ENCODE results near the gene UBE2V1.

Gene UBE2V1

DNA sequence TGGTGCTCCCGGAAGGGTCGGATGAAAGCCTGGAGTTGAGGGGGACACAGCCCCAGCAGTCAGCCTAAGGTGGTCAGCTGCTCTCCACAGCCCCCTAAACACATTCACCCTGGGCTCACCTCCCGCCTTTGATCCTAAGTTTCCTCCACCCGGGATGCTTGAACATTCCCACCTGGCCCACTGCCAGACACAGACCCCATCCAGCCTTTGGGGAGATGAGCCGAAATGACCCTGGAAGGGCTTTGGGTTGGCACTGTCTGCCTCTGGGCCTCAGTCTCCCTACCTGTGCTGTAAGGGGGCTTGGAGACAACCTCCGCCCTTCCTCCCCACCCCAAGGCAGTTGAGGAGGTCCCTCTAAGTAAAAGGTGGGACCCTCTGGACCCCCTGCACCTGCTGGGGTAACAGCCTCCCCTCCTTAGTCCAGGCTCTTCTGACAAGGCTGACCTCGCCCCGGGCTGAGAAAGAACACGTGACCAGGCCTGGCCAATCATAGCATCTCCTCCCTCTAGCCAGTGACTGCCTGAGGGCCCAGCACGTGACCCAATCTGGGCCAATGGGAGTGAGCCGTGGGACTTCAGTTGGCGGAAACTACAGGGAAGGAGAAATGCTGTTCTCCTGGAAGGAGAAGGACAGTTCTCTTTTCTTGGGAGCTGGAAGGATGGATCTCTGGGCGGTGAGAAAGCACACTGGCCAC is 16.9 kb upstream of the UBE2V1 start:
- Histone ChIP-seq H2AFZ (ENCODE audit: low read depth) (no peak overlapping the region), H3K27ac (no peak overlapping the region), H3K36me3 (ENCODE audit: insufficient read depth) (no peaks in the 10 kb centered on the region; the same call in 1 of the 2 replicates), H3K4me1 (ENCODE audit: low read depth, poor library complexity, severe bottlenecking) (peaks cover 9% of the 10 kb centered on the region), H3K9ac (no peak overlapping the region), H3K4me2 (no peak overlapping the region), H4K20me1 (ENCODE audit: insufficient read depth) (no peaks in the 10 kb centered on the region; the same call in 1 of the 2 replicates), H3K79me2 (ENCODE audit: insufficient read depth, low read depth) (no peaks in the 10 kb centered on the region), H3K27me3 (ENCODE audit: insufficient read depth, low read depth) (no peaks in the 10 kb centered on the region), H3K4me3 (IDR thresholded peaks at IDR 0.05; ENCODE audit: insufficient read depth, low read depth, low read length) (no peak overlapping the region)
- TF ChIP-seq, protein P1, sequence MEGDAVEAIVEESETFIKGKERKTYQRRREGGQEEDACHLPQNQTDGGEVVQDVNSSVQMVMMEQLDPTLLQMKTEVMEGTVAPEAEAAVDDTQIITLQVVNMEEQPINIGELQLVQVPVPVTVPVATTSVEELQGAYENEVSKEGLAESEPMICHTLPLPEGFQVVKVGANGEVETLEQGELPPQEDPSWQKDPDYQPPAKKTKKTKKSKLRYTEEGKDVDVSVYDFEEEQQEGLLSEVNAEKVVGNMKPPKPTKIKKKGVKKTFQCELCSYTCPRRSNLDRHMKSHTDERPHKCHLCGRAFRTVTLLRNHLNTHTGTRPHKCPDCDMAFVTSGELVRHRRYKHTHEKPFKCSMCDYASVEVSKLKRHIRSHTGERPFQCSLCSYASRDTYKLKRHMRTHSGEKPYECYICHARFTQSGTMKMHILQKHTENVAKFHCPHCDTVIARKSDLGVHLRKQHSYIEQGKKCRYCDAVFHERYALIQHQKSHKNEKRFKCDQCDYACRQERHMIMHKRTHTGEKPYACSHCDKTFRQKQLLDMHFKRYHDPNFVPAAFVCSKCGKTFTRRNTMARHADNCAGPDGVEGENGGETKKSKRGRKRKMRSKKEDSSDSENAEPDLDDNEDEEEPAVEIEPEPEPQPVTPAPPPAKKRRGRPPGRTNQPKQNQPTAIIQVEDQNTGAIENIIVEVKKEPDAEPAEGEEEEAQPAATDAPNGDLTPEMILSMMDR (conservative IDR thresholded peaks at IDR 0.05; ENCODE audit: low read depth, low read length), result no peak

- H3K4me2 ChIP-seq, result no peak overlapping the region
- peaks cover 9% of the 10 kb centered on the region for H3K4me1 ChIP-seq (ENCODE audit: low read depth, poor library complexity, severe bottlenecking)
- no peaks in the 10 kb centered on the region; the same call in 1 of the 2 replicates for H4K20me1 ChIP-seq (ENCODE audit: insufficient read depth)
- no peak overlapping the region for H3K27ac ChIP-seq
- H3K36me3 ChIP-seq (ENCODE audit: insufficient read depth), result no peaks in the 10 kb centered on the region; the same call in 1 of the 2 replicates
- TF ChIP-seq, protein P1 (conservative IDR thresholded peaks at IDR 0.05; ENCODE audit: low read depth, low read length), result no peak
- H2AFZ ChIP-seq (ENCODE audit: low read depth), result no peak overlapping the region
- no peaks in the 10 kb centered on the region for H3K27me3 ChIP-seq (ENCODE audit: insufficient read depth, low read depth)
- H3K9ac ChIP-seq, result no peak overlapping the region
- no peak overlapping the region for H3K4me3 ChIP-seq (IDR thresholded peaks at IDR 0.05; ENCODE audit: insufficient read depth, low read depth, low read length)
- no peaks in the 10 kb centered on the region for H3K79me2 ChIP-seq (ENCODE audit: insufficient read depth, low read depth)
Measured at GRCh38 chr20:50128520-50128905, 15.6 kb upstream of the UBE2V1 start.

- no peak overlapping the region for H3K9ac ChIP-seq
- H3K4me3 ChIP-seq (IDR thresholded peaks at IDR 0.05; ENCODE audit: insufficient read depth, low read depth, low read length), result no peak overlapping the region
- H3K4me2 ChIP-seq, result no peak overlapping the region
- TF ChIP-seq, protein P1 (conservative IDR thresholded peaks at IDR 0.05; ENCODE audit: low read depth, low read length), result no peak
- H2AFZ ChIP-seq (ENCODE audit: low read depth), result no peak overlapping the region
- H4K20me1 ChIP-seq (ENCODE audit: insufficient read depth), result no peaks in the 10 kb centered on the region; the same call in 1 of the 2 replicates
- H3K27me3 ChIP-seq (ENCODE audit: insufficient read depth, low read depth), result no peaks in the 10 kb centered on the region
- no peak overlapping the region for H3K27ac ChIP-seq
- no peaks in the 10 kb centered on the region for H3K79me2 ChIP-seq (ENCODE audit: insufficient read depth, low read depth)
- H3K36me3 ChIP-seq (ENCODE audit: insufficient read depth), result no peaks in the 10 kb centered on the region; the same call in 1 of the 2 replicates
- H3K4me1 ChIP-seq (ENCODE audit: low read depth, poor library complexity, severe bottlenecking), result peaks cover 9% of the 10 kb centered on the region
Measured at GRCh38 chr20:50127587-50128519, 14.9 kb upstream of the UBE2V1 start.

GRCh38 chr20:50126662-50127061 is 13.7 kb upstream of the UBE2V1 start:
- no peaks in the 10 kb centered on the region for H3K27me3 ChIP-seq (ENCODE audit: insufficient read depth, low read depth)
- H3K27ac ChIP-seq, result no peak overlapping the region; the same call in 1 of the 2 replicates
- TF ChIP-seq, protein P1 (conservative IDR thresholded peaks at IDR 0.05; ENCODE audit: low read depth, low read length), result no peak
- H3K4me3 ChIP-seq (IDR thresholded peaks at IDR 0.05; ENCODE audit: insufficient read depth, low read depth, low read length), result no peak overlapping the region
- no peaks in the 10 kb centered on the region; the same call in 1 of the 2 replicates for H4K20me1 ChIP-seq (ENCODE audit: insufficient read depth)
- no peak overlapping the region for H3K9ac ChIP-seq
- peaks cover 11% of the 10 kb centered on the region for H3K4me1 ChIP-seq (ENCODE audit: low read depth, poor library complexity, severe bottlenecking)
- H2AFZ ChIP-seq (ENCODE audit: low read depth), result no peak overlapping the region
- H3K36me3 ChIP-seq (ENCODE audit: insufficient read depth), result no peaks in the 10 kb centered on the region; the same call in 1 of the 2 replicates
- no peaks in the 10 kb centered on the region for H3K79me2 ChIP-seq (ENCODE audit: insufficient read depth, low read depth)
- H3K4me2 ChIP-seq, result no peak overlapping the region
